Muscle layer of colon (tissue), 2 donors: ENCODE results near the gene NR2F1-AS1.
A peak's percentile ranks its signal among the peaks of the same experiment; 100 is the strongest.

ENCODE experiments used
- H3K27ac ChIP-seq: one replicate; pipeline ENCODE4 v1.7.0; 2013; ENCODE audit warnings: low read depth, mild to moderate bottlenecking, low read length, moderate library complexity
- H3K27me3 ChIP-seq, 2 donors: one replicate each; pipeline ENCODE4 v1.7.0; 2013; ENCODE audit warnings: low read length in 2 of 2, mild to moderate bottlenecking in 2 of 2; ENCODE audit not compliant: insufficient read depth in 2 of 2, control insufficient read depth in 1 of 2
- H3K36me3 ChIP-seq: one replicate; pipeline ENCODE4 v1.7.0; 2013; ENCODE audit warnings: mild to moderate bottlenecking, low read length; ENCODE audit not compliant: insufficient read depth
- H3K4me1 ChIP-seq: one replicate; pipeline ENCODE4 v1.7.0; 2013; ENCODE audit warnings: mild to moderate bottlenecking, low read length; ENCODE audit not compliant: insufficient read depth
- H3K4me3 ChIP-seq, 2 donors: one replicate each; pipeline ENCODE4 v1.7.0; 2013; ENCODE audit warnings: low read length in 2 of 2, low read depth in 1 of 2, mild to moderate bottlenecking in 1 of 2, moderate library complexity in 1 of 2
- H3K9ac ChIP-seq: one replicate; pipeline ENCODE4 v1.7.0; 2013; ENCODE audit warnings: low read length
- H3K9me3 ChIP-seq: one replicate; pipeline ENCODE4 v1.7.0; 2013; ENCODE audit warnings: mild to moderate bottlenecking, low read length
- donor health status: abdominal sarcoma.
- donor health status: Adenocarcinoma of cecum.

Gene NR2F1-AS1

GRCh38 chr5:93586736-93587596 lies 5.9 kb upstream of the NR2F1-AS1 start:
- no peak overlapping the region for H3K27ac ChIP-seq
- no peaks in the 10 kb centered on the region for H3K9me3 ChIP-seq
- peaks cover 18% of the 10 kb centered on the region for H3K4me1 ChIP-seq
- peaks cover 38 to 45% of the 10 kb centered on the region in 2 donors for H3K27me3 ChIP-seq
- H3K4me3 ChIP-seq = peak overlapping the region in 1 of 2 donors; percentile 9
- H3K36me3 ChIP-seq = no peaks in the 10 kb centered on the region
- no peak overlapping the region for H3K9ac ChIP-seq

- H3K4me1 ChIP-seq = peaks cover 22% of the 10 kb centered on the region
- no peaks in the 10 kb centered on the region for H3K36me3 ChIP-seq
- H3K9me3 ChIP-seq = no peaks in the 10 kb centered on the region
- no peak overlapping the region for H3K27ac ChIP-seq
- peak overlapping the region; percentile 21 to 53 for H3K4me3 ChIP-seq
- H3K27me3 ChIP-seq = peaks cover 40 to 53% of the 10 kb centered on the region in 2 donors
- no peak overlapping the region for H3K9ac ChIP-seq
These were observed 4.9 kb upstream of the NR2F1-AS1 start for GRCh38 chr5:93585767-93586385.

DNA sequence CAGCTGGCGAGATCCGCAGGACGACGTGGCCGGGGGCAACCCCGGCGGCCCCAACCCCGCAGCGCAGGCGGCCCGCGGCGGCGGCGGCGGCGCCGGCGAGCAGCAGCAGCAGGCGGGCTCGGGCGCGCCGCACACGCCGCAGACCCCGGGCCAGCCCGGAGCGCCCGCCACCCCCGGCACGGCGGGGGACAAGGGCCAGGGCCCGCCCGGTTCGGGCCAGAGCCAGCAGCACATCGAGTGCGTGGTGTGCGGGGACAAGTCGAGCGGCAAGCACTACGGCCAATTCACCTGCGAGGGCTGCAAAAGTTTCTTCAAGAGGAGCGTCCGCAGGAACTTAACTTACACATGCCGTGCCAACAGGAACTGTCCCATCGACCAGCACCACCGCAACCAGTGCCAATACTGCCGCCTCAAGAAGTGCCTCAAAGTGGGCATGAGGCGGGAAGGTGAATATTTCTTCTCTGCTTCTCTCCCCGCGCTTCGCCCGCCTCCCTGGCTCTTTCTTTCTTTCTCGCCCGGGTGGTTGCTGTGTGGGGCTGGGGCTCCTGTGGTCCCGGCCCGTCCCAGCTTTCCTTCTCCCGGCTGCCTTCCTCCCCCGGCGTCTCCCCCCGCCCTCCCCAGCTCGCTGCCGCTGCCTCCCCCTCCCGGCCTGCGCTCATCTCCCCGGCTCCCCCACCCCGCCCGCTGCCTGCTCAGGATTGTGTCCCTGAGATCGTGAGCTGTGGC lies 4.2 kb upstream of the NR2F1-AS1 start:
- no peak overlapping the region for H3K27ac ChIP-seq
- peak overlapping the region; percentile 53 to 56 for H3K4me3 ChIP-seq
- H3K9me3 ChIP-seq = no peaks in the 10 kb centered on the region
- no peaks in the 10 kb centered on the region for H3K36me3 ChIP-seq
- peaks cover 28% of the 10 kb centered on the region for H3K4me1 ChIP-seq
- no peak overlapping the region for H3K9ac ChIP-seq
- H3K27me3 ChIP-seq = peaks cover 40 to 60% of the 10 kb centered on the region in 2 donors

DNA sequence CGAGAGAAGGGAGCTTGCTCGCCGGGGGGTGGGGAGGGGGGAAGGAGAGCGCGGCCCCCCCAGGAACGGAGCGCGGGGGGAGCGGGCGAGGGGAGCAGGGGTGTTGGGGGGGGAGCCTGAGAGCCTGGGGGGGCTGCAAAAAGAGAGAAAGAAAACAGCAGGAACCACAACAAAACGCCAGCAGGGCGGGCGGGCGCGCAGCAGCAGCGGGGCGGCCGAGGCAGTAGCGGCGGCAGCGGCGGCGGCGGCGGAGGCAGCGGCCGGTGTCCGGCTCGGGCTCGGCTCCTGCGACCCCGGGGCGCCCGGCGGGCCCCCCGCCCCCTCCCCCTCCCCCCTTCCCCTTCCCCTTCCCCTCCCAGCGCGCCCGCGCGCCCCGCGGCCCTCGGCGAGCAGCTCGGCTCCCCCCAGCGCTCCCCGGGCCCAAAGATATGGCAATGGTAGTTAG lies 3.6 kb upstream of the NR2F1-AS1 start:
- Histone ChIP-seq H3K9ac (no peak overlapping the region), H3K27ac (no peak overlapping the region), H3K9me3 (no peaks in the 10 kb centered on the region), H3K27me3 (peaks cover 40 to 66% of the 10 kb centered on the region in 2 donors), H3K4me3 (peak overlapping the region in 1 of 2 donors; percentile 20), H3K4me1 (peaks cover 28% of the 10 kb centered on the region), H3K36me3 (no peaks in the 10 kb centered on the region)

DNA sequence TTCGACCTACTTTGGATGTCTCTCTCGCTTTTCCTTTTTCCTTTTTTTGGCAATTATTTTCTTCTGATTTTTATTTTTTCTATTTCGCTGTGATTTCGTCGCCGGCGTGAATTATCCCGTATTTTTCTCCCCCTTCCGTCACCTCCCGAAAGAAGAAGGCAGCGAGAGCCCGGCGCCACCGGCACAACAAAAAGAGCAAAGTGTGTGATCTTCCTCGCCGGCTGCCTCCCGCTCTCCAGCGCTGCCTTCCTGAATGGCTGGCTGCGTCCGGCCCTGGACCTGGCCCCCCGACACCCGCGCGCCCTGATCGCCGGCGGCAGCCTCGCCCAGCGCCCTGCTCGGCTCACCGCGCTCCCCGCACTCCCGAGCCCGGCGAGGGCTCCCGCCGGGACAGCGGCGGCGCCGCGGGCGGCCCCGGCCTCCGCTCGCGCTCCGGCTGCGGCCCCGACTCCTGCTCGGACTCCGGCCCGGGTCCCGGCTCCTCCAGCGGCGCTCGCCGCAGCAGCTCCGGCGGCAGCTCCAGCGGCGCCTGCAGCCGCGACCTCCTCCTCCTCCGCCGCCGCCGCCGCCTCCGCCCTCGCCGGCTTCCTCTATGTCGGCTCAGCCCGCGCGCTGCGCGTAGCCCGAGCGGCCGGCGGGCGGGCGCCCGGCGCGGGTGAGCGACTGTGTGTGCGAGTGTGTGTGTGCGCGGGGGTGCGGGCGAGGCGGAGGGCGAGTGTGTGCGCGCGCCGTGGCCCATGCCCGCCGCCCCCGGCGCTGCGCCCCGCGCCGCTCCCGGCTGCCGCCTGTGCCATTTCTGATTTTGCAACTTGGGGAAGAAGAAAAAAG lies 3.0 kb upstream of the NR2F1-AS1 start:
- H3K27ac ChIP-seq = no peak overlapping the region
- H3K9ac ChIP-seq = no peak overlapping the region
- peaks cover 40 to 72% of the 10 kb centered on the region in 2 donors for H3K27me3 ChIP-seq
- H3K9me3 ChIP-seq = no peaks in the 10 kb centered on the region
- H3K4me3 ChIP-seq = peak overlapping the region; percentile 27 to 67
- no peaks in the 10 kb centered on the region for H3K36me3 ChIP-seq
- peaks cover 28% of the 10 kb centered on the region for H3K4me1 ChIP-seq

DNA sequence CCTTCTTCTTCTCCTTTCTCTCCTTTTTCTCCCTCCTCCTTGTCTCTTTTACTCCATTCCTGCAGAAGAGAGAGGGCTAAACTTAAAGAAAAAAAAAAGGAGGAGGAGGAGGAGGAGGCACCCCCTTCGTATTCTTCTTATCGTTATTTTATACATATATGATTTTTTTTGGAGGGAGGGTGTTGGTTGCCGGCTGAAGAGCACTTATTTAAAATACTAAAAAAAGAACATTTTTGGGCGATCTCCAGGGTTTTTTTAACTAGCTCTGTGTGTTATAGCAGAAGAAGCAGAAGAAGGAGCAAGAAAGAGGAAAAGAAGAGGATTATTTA lies 2.4 kb upstream of the NR2F1-AS1 start:
- H3K27ac ChIP-seq = no peak overlapping the region
- peak overlapping the region; percentile 27 to 67 for H3K4me3 ChIP-seq
- H3K9ac ChIP-seq = no peak overlapping the region
- no peaks in the 10 kb centered on the region for H3K36me3 ChIP-seq
- peaks cover 40 to 75% of the 10 kb centered on the region in 2 donors for H3K27me3 ChIP-seq
- H3K4me1 ChIP-seq = peaks cover 28% of the 10 kb centered on the region
- no peaks in the 10 kb centered on the region for H3K9me3 ChIP-seq

GRCh38 chr5:93582677-93583438 lies 1.8 kb upstream of the NR2F1-AS1 start, which contains the start of gene NR2F1:
Gene NR2F1 (plus strand): TSS chr5:93583222. CDS start chr5:93585024, 1,802 bp downstream.
- no peak within 1 kb of the TSS for H3K9ac ChIP-seq
- H3K9me3 ChIP-seq = no peaks in the 10 kb centered on the region
- H3K36me3 ChIP-seq = no peaks in the 10 kb centered on the region
- H3K4me3 ChIP-seq = peak within 1 kb of the TSS; percentile 27 to 67
- H3K27me3 ChIP-seq = peaks cover 38 to 72% of the 10 kb centered on the region in 2 donors
- peaks cover 28% of the 10 kb centered on the region for H3K4me1 ChIP-seq
- H3K27ac ChIP-seq = no peak within 1 kb of the TSS

GRCh38 chr5:93582167-93582462 lies 1.1 kb upstream of the NR2F1-AS1 start:
- no peak overlapping the region for H3K9ac ChIP-seq
- H3K27ac ChIP-seq = no peak overlapping the region
- H3K9me3 ChIP-seq = no peaks in the 10 kb centered on the region
- H3K4me1 ChIP-seq = peaks cover 28% of the 10 kb centered on the region
- peak overlapping the region in 1 of 2 donors; percentile 67 for H3K4me3 ChIP-seq
- H3K27me3 ChIP-seq = peaks cover 31 to 64% of the 10 kb centered on the region in 2 donors
- no peaks in the 10 kb centered on the region for H3K36me3 ChIP-seq

- Histone ChIP-seq H3K9ac (peak overlapping the region; percentile 23), H3K27me3 (peaks cover 17 to 48% of the 10 kb centered on the region in 2 donors), H3K4me1 (peaks cover 24% of the 10 kb centered on the region), H3K9me3 (no peaks in the 10 kb centered on the region), H3K4me3 (peak overlapping the region; percentile 29 to 67), H3K27ac (peak overlapping the region; percentile 41), H3K36me3 (no peaks in the 10 kb centered on the region)
These were observed 724 bp downstream of the NR2F1-AS1 start for GRCh38 chr5:93580063-93580926.

GRCh38 chr5:93579692-93580062 lies 1.3 kb downstream of the NR2F1-AS1 start:
- H3K27ac ChIP-seq = peak overlapping the region; percentile 41
- peak overlapping the region; percentile 23 for H3K9ac ChIP-seq
- peak overlapping the region; percentile 29 to 67 for H3K4me3 ChIP-seq
- H3K9me3 ChIP-seq = no peaks in the 10 kb centered on the region
- no peaks in the 10 kb centered on the region for H3K36me3 ChIP-seq
- H3K4me1 ChIP-seq = peaks cover 24% of the 10 kb centered on the region
- peaks cover 17 to 48% of the 10 kb centered on the region in 2 donors for H3K27me3 ChIP-seq
